HG03159 (cell line): ENCODE results near the gene SPATA31A7.
"Not testable (repeated sequence)": the region's sequence is repeated elsewhere in the genome, so short reads cannot be mapped to it uniquely, and the experiment has no call there.

Experiments
- ATAC-seq: cut with Tn5 transposase; IDR thresholded peaks from one replicate; pipeline ENCODE4 v1.9.1; 2021; ENCODE audit warnings: mild to moderate bottlenecking, moderate library complexity; ENCODE audit not compliant: unreplicated experiment

SPATA31A7 gene

DNA sequence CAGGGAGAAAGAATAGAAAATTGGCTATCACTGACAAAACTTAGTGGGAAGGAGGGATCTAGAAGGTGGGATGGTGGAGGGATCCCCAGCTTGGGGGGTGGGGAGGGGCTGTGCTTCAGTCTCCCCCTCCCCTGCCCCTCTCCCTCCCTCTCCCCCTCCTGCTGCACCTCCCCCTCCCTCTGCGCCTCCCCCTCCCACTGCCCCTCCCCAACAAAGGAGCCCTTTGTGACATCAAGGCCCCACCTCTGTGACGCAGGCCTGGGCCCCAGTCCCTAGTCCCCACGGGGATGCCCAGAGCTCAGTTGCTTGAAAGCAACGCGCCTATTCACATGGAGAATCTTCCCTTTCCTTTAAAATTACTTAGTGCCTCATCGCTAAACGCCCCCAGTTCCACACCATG is at the start of gene SPATA31A7:
Gene SPATA31A7, plus strand, starts transcription at position 301 of the 400 bp plus-strand sequence. Its CDS starts 29 bp downstream, at position 330.
- ATAC-seq, result not testable (repeated sequence)

DNA sequence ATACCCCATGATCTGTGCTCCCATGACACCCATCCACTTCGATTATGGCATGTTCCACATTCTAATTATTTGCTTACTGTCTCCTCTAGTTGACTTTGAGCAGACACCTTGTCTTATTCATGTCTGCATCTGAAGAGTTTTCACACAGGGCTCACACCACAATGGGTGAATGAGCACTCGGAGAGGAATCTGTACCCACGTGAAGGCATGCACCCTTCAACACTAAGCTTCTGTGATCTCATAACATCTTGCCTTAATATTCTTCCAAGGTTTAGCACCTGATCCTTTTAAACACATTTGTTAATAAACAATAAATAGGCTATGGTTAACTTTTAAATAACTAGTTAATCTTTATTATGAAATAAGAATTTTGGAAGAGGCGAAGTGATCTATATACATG is 36.6 kb downstream of the SPATA31A7 start:
- not testable (repeated sequence) for ATAC-seq
